Parathyroid adenoma (tissue), 2 donors: Measurements from ENCODE around the gene SHOX.

ENCODE experiments used
- H2AFZ ChIP-seq: fragments of 300-600 bp; sonication (generic); one replicate; pipeline ENCODE4 v1.7.0; 2017; ENCODE audit warnings: antibody characterized with exemption, mild to moderate bottlenecking
- H3K27ac ChIP-seq: fragments of 300-600 bp; sonication (generic); one replicate; pipeline ENCODE4 v1.7.0; 2017
- H3K27me3 ChIP-seq: fragments of 300-600 bp; sonication (generic); one replicate; pipeline ENCODE4 v1.7.0; 2017; ENCODE audit warnings: low read length; ENCODE audit not compliant: control insufficient read depth, insufficient read depth
- H3K36me3 ChIP-seq: fragments of 300-600 bp; sonication (generic); one replicate; pipeline ENCODE4 v1.7.0; 2017; ENCODE audit warnings: low read length; ENCODE audit not compliant: control insufficient read depth, insufficient read depth
- H3K4me1 ChIP-seq: fragments of 300-600 bp; sonication (generic); one replicate; pipeline ENCODE4 v1.7.0; 2017; ENCODE audit warnings: control low read depth
- H3K4me2 ChIP-seq: fragments of 300-600 bp; sonication (generic); one replicate; pipeline ENCODE4 v1.7.0; 2017; ENCODE audit warnings: low read length
- H3K4me3 ChIP-seq: fragments of 300-600 bp; sonication (generic); one replicate; pipeline ENCODE4 v1.7.0; 2017; ENCODE audit warnings: low read depth, low read length
- H3K79me2 ChIP-seq: fragments of 300-600 bp; sonication (generic); one replicate; pipeline ENCODE4 v1.7.0; 2017; ENCODE audit warnings: control low read depth
- H3K9ac ChIP-seq: fragments of 300-600 bp; sonication (generic); one replicate; pipeline ENCODE4 v1.7.0; 2017; ENCODE audit warnings: mild to moderate bottlenecking
- H3K9me3 ChIP-seq: fragments of 300-600 bp; sonication (generic); one replicate; pipeline ENCODE4 v1.7.0; 2017; ENCODE audit warnings: low read length; ENCODE audit not compliant: control insufficient read depth
- TF ChIP-seq, protein P1 (sequence below): fragments of 300-600 bp; sonication (generic); IDR thresholded peaks from one replicate; pipeline ENCODE4 v1.7.0; 2017; ENCODE audit warnings: antibody characterized with exemption, mild to moderate bottlenecking
- donor health status: primary hyperparathyroidism.

SHOX gene

GRCh38 chrX:632366-633042 is 1.9 kb downstream of the SHOX start:
- Histone ChIP-seq H3K79me2 (no peaks in the 10 kb centered on the region), H3K27ac (no peak overlapping the region), H3K9ac (no peak overlapping the region), H3K9me3 (no peaks in the 10 kb centered on the region), H3K4me1 (no peaks in the 10 kb centered on the region), H2AFZ (no peak overlapping the region), H3K36me3 (no peaks in the 10 kb centered on the region), H3K4me2 (no peak overlapping the region), H3K4me3 (no peak overlapping the region), H3K27me3 (no peaks in the 10 kb centered on the region)
- TF ChIP-seq, protein P1, sequence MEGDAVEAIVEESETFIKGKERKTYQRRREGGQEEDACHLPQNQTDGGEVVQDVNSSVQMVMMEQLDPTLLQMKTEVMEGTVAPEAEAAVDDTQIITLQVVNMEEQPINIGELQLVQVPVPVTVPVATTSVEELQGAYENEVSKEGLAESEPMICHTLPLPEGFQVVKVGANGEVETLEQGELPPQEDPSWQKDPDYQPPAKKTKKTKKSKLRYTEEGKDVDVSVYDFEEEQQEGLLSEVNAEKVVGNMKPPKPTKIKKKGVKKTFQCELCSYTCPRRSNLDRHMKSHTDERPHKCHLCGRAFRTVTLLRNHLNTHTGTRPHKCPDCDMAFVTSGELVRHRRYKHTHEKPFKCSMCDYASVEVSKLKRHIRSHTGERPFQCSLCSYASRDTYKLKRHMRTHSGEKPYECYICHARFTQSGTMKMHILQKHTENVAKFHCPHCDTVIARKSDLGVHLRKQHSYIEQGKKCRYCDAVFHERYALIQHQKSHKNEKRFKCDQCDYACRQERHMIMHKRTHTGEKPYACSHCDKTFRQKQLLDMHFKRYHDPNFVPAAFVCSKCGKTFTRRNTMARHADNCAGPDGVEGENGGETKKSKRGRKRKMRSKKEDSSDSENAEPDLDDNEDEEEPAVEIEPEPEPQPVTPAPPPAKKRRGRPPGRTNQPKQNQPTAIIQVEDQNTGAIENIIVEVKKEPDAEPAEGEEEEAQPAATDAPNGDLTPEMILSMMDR: no peak

- Histone ChIP-seq H3K4me3 (no peak overlapping the region), H3K9me3 (no peaks in the 10 kb centered on the region), H3K79me2 (no peaks in the 10 kb centered on the region), H3K9ac (no peak overlapping the region), H3K36me3 (no peaks in the 10 kb centered on the region), H3K27ac (no peak overlapping the region), H3K27me3 (no peaks in the 10 kb centered on the region), H3K4me2 (no peak overlapping the region), H2AFZ (no peak overlapping the region), H3K4me1 (no peaks in the 10 kb centered on the region)
- TF ChIP-seq, protein P1: no peak
These were observed 2.7 kb downstream of the SHOX start for GRCh38 chrX:633043-633984.

DNA sequence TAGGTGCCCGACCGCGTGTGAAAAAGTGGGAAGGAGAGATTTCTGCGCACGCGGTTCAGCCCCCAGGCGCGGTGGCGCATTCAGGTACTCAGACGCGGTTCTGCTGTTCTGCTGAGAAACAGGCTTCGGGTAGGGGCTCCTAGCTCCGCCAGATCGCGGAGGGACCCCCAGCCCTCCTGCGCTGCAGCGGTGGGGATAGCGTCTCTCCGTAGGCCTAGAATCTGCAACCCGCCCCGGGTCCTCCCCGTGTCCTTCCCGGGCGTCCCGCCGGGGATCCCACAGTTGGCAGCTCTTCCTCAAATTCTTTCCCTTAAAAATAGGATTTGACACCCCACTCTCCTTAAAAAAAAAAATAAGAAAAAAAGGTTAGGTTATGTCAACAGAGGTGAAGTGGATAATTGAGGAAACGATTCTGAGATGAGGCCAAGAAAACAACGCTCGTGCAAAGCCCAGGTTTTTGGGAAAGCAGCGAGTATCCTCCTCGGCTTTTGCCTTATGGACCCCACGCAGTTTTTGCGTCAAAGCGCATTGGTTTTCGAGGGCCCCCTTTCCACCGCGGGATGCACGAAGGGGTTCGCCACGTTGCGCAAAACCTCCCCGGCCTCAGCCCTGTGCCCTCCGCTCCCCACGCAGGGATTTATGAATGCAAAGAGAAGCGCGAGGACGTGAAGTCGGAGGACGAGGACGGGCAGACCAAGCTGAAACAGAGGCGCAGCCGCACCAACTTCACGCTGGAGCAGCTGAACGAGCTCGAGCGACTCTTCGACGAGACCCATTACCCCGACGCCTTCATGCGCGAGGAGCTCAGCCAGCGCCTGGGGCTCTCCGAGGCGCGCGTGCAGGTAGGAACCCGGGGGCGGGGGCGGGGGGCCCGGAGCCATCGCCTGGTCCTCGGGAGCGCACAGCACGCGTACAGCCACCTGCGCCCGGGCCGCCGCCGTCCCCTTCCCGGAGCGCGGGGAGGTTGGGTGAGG is 3.7 kb downstream of the SHOX start:
- Histone ChIP-seq H3K27me3 (no peaks in the 10 kb centered on the region), H3K4me2 (no peak overlapping the region), H3K4me3 (no peak overlapping the region), H3K4me1 (no peaks in the 10 kb centered on the region), H3K9ac (no peak overlapping the region), H3K79me2 (no peaks in the 10 kb centered on the region), H3K27ac (no peak overlapping the region), H3K36me3 (no peaks in the 10 kb centered on the region), H2AFZ (no peak overlapping the region), H3K9me3 (no peaks in the 10 kb centered on the region)
- TF ChIP-seq, protein P1: no peak

GRCh38 chrX:635428-636090 is 5.0 kb downstream of the SHOX start:
- Histone ChIP-seq H3K36me3 (no peaks in the 10 kb centered on the region), H3K4me2 (peak overlapping the region; percentile 44), H3K4me1 (no peaks in the 10 kb centered on the region), H3K27ac (no peak overlapping the region), H2AFZ (no peak overlapping the region), H3K9ac (no peak overlapping the region), H3K9me3 (no peaks in the 10 kb centered on the region), H3K79me2 (no peaks in the 10 kb centered on the region), H3K4me3 (no peak overlapping the region), H3K27me3 (no peaks in the 10 kb centered on the region)
- TF ChIP-seq, protein P1: no peak
